RPMI8226 (cell line): ENCODE results near the gene SLC22A3.
"Not testable (repeated sequence)": the region's sequence is repeated elsewhere in the genome, so short reads cannot be mapped to it uniquely, and the experiment has no call there.

Experiments used
- DNase-seq: peaks from one replicate; pipeline ENCODE4 v3.0.0-alpha.2; 2015

Gene SLC22A3

DNA sequence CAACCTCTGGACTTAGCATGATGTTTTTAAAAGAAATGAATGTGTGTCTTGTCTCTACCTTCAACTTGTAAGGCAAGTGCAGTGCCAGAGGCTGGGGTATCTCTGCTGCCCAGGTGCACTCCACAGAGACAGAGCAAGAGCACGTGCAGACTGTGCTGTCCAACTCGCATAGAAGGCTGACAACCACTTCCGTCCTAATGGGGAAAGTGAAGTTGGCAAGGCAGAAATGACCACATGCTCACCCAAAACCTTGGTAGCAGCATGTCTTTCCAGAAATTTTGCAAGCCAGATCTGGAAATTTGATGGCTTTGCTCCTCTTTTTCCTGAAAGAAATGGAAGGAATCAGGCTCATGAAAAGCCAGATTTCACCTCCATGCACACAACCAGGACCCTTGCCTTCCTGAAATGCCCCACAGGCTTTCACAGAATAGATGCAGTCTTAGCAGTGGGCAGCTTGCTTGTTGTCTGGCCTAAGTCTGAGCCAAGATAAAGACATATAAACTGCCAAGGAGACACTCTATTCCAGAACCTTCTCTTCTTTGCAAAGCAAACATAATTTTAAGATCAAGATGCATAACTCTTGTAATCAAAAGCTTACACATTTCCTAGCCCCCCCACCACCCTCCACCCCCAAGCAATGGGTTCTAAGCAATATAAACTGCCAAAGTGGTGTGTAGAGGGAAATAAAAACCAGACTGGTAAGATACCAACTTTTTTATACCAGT, 26.8 kb downstream of the SLC22A3 start:
- no peak for DNase-seq

DNA sequence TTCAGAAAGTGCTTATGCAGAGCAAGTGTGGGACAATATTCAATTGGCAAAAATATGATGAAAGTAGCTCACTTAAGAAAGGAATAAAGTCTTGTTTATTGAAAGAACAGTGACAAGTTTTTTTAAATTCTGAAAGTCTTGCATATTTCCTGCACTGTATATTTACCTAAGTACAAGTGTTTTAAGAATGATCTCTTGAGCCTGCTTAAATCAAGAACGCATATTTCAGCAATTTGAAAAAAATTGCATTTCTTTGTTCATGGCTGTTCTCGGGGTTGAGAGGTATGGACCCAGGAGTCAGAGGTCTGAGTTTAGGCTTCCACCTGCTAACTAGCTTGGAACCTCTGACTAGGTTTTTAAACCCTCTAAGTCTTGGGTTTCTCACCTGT, 27.4 kb downstream of the SLC22A3 start:
- DNase-seq = no peak

DNA sequence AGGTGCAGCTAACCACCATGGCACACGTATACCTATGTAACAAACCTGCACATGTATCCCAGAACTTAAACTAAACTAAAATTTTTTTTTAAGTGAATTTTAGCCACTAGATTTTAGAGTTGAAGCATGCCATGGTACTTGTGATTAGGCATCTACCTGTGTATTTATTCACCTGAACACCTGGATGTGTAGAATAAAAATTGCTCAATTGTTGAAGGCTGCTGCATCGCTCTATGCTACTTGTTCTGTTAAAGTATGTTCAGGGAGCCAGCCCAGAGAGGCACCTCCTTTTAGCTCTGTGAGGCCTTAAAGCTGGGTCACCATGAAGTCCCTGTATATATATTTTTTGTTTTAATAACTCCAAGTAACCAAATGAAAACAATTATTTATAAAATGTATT, 28.3 kb downstream of the SLC22A3 start:
- no peak for DNase-seq

DNA sequence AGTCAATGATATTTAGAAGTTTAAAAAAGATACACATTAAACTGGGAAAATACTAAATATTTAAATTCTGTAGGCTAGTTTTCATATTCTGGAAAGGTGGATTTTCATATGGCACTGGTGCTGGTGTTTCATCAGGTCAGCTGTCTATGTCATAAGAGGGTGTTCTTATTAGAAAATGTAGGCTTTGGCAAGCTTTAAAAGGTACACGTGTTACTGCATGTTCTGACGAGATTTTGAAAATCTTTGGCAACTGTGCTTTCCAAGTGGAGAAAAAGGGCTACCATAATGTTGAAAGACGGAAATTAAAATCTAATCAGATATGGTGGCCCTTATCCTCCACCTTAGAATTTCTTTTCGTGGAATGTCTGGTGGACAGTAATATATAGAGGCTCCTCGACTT, 30.0 kb downstream of the SLC22A3 start:
- no peak for DNase-seq

DNA sequence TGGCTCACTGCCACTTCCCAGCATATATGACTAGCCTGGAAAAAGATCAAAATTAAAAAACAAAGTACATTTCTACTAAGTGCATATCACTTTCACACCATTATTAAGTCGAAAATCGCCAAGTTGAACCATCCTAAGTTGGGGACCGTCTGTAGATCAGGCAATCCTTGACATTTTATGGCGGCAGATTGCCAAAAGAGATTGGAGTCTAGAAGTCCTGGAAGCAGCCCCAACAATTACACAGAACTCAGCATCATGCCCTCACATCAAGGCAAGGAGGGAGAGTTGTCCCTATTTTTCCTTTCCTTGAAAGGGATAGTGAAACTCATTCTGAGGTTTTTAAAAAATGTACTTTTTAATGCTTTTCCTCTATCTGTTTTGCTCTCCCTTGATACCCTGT, 30.7 kb downstream of the SLC22A3 start:
- DNase-seq = no peak

DNA sequence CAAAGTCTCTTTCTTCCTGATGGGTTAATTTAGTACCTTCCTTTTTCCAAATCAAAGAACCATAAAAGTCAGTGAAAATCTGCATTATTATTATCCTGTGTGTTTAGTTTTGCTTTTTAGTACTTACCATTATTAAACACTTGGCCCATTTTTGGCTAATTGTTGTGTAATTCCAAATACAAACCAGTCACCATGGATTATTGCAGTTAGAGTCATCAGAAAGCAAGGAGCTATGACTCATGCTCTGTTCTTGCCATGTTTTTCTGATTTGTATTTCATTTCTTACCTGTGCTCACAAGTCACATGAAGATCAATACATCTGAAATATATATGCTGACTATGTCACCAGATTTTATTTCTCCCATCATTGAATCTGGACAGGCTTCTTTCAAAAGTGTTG, 31.3 kb downstream of the SLC22A3 start:
- DNase-seq = no peak

DNA sequence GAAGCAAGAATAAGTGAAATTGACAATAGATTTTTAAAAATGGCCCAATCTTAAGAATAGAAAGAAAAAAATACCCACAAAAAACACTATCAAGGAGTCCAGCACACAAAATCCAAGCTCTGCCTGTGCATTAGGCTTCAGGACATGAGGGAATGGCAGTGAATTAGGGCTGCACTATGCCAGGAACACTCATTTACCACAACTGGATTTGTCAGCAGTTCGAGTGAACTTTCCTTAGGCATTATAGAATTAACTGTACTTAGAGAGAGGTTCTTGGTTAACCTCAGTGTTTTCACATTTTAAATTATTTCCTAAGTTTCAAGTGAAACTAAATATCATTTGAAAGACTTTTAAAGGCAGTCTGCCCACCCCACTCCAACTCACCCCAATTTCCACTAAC, 34.8 kb downstream of the SLC22A3 start:
- no peak for DNase-seq

DNA sequence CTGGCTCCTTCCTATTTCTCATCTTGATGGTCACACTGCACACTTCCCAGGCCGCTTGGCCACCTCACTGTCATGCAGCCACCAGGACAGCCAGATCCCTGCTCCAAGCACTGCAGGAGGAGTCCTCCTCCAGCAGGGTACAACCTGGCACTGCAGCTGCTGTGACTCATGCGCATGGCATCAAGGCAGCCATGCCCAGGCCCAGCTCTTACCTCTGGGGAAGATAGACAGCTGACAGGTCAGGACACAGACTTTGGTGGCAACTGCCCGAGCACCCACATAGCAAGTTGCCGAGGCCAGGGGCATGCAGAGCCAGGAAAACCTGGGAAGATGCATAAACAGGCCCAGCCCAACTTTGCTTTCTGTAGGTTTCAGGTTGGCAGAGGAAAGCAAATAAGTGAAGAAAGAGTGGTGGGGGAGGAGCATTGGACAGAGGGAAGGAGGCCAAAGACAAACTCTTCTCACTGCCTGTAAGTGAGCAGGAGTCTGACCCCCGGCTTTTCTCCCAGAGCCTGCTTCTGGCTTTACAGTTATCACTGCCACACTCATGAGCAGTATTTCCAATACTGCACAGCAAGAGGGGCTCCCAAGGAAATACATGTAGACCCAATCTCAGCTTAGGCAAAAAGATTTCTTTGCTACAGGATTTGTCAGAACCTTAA, 38.8 kb downstream of the SLC22A3 start:
- no peak for DNase-seq

DNA sequence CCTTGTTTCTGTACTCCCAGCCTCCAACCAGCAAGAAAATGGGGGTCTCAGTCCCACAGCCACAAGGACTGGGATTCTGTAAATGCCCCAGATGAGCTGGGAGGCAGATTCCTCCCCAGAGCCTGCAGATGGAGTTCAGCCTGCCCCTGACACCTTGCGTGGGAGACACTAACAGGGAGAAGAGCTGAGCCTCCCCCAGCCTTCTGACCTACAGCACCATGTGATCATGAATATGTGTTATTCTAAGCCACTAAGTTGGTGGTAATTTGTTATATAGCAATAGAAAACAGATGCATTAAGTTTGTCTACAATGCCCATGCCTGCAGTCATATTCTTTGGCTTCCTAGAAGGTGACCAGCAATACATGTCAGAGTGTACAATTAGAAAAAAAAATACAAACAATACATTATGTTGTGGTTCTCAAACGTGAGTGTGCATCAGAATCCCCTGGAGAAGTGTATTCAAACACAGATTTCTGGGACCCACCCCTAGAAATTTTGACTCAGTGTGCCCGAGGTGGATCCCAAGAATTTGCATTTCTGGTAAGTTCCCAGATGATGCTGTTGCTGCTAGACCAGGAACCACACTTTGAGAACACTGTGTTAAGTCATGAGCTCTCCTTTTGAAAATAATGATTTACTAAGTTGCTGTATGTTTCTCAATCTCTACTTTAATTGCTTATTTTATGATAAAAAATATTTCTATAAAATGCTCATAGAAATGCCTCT, 39.9 kb downstream of the SLC22A3 start:
- no peak for DNase-seq

DNA sequence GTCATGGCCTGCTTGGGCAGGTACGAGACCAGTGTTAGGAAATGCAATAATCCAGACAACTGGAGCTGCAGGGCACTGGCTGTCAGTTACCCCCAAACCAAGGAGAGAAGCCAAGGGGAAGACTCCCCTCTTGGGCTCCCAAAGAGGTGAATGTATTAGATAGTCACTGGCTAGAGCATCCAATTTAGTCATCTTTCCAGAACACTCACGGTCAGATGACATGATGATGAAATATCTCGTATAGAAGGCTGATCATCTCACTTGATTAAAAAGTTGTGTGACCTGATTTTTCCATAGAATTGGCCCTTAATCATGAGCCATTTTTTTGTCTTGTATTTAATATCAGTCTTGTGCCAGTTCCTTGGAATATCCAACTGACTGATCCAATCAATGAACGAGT, 40.7 kb downstream of the SLC22A3 start:
- no peak for DNase-seq

DNA sequence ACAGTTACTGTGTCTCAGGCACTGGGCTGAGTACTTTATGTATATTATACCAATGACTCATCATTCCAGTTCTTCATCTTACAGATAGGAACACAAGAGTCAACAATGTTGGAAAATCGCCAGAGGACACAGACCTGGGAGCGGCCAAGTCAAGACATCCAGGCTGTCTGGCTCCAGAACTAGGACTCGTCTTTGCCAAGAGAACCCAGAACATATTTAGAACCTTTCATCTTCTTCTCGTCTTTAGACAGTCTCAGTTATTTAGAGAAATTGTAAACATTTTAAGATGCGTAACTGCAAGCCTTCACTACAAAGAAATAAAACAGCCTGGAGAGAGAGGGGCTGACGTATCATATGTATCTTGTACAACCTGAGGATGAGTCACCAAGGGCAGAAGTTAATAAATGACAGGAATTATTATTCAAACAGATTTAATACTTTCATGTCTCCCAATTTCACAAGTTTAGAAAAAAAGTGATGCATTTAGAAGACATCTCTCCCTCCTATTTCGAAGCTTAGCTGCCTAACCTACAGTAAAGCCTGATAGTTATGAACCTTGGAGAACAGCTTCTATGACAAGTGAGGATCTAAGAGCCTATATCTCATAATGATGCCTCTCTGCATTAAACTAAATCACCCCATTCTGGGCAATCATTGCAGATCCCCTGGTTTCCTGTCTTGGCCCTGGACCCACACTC, 43.4 kb downstream of the SLC22A3 start:
- DNase-seq = no peak

DNA sequence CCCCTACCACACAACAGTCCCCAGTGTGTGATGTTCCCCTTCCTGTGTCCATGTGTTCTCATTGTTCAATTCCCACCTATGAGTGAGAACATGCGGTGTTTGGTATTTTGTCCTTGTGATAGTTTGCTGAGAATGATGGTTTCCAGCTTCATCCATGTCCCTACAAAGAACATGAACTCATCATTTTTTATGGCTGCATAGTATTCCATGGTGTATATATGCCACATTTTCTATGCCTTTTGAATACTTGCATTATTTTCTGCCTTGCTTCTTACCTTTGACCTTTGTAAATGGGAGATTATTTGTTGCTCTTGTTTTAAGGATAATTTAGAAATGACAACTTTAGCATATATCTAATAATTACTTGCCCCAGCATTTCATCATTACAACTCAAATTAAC, 45.3 kb downstream of the SLC22A3 start:
- not testable (repeated sequence) for DNase-seq

DNA sequence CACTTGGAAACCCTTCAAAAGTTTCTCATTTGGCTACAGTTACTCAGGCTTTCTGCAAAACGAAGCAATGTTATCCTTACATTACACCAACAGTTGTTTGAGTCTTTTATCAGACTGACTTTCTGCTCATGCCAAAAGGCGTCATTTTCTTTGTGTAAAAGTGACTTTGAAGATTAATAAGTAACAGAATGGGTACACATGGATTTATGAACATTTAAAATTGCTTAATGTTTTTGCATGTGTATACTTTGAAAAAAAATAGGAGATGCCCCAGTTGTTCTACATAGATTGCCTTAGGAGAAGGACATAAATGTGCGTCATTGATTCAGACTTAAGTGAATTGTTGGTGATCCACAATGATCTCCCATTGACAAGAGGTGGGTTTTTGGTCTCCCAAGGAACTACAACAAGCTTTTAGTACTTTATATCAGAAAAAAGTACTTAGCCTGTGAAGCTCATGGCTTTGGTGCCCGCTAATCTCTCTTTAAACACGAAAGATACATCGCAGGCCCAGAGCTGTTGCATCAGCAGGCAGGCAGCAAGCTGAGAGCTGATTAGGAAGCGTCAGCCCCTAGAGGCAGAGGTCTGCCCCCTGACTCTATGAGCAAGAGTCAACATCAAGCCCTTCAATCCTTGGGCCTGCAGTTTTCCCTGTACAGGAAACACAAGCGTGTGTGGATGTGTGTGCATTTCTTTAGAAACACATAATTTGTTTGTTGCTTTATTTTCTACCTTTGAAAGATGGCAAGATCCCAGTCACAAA, 45.9 kb downstream of the SLC22A3 start:
- no peak for DNase-seq

DNA sequence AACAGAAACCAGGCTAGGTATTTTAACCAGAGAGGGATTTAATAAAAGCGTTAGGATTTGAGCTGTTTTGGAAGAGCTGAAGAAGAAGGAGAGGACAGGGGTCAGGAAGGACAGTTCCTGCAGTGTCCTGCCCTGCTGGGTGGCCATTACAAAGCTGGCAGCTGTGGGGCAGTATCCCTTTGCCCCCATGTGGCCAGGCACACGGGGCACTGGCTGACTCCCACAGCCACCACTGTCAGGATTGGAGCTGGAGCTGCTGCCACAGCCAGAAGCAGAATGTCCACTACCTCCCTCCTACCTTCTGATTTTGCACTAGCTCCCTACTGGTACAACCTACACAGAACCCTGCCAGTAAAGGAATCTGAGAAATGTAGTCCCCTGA, 46.5 kb downstream of the SLC22A3 start:
- DNase-seq = no peak

DNA sequence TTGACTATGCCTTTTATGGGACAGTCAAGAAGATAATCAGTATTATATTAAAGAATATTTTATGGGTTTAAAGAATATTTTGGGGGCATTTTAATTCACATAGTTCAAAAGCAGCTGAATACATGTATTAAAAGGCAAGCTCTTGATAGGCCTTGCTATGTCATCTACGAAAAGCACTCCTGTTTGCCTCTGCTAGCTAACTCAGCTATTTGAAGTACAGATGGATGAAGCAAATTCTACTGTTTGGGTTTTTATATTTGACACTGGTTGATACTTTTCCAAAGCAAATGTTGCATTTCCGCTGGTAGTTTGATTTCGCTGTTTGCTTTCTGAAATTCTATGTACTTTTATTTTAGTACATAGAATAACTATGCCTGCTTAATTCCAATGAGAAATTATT, 47.0 kb downstream of the SLC22A3 start:
- DNase-seq = no peak

DNA sequence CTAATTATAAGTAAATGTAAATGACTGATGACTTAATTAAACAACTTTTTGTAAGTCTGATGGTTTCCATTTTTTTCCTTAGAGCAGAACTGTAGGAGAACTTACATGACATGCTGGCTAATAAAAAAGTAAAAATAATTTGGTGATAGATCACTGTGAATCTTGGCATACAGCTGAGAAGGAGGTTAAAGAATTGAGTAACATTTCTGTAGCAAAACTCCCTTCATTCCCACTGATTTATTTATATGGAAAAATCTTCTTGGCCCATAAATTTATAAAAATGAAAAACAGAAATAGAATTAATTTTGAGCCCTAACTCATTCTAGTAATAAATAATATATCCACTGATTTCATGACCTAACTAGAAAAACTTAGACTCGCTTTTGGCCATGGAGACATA, 48.1 kb downstream of the SLC22A3 start:
- no peak for DNase-seq

DNA sequence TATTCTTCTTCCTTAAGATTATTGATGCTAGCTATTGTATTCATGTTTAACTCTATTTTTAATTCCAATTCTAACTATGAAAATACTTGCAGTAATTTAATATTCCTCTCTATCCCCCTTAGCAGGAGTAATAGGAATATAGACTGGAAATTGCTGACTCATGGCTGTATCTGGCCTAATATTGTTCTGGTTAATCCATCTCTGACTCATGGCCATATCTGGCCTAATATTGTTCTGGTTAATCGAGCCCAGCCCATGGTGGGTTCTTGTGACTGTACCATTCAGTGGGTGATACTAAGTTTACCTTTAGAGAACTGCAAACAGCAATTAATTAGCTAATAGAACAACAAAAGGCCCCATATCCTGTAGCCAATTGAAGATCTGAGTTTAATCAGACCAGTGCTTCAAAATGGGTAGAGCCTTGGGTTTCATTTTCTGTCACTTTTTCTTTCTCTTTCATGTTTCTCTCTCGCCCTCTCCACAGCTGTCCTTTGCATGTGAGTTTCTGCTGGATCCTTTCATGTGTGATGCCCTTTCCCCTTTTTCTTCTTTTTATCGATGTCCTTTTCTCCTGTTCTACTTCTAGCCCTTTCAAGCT, 50.6 kb downstream of the SLC22A3 start:
- no peak for DNase-seq

DNA sequence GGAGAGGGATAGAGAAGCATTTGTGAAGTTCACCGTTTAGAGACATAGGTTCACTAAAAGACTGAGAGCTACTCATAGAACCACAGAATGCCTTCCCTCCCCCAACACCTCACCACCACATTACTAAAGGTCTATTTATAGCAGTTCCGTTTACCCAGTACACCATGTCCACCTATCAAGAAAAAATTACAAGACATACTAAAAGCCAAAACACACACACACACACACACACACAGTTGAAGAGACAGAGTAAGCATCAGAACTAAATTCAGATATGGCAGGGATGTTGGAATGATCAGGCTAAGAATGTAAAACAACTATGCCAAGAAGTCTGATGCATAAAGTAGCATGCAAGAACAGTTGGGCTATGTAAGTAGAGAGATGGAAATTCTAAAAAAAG, 52.3 kb downstream of the SLC22A3 start:
- no peak for DNase-seq

DNA sequence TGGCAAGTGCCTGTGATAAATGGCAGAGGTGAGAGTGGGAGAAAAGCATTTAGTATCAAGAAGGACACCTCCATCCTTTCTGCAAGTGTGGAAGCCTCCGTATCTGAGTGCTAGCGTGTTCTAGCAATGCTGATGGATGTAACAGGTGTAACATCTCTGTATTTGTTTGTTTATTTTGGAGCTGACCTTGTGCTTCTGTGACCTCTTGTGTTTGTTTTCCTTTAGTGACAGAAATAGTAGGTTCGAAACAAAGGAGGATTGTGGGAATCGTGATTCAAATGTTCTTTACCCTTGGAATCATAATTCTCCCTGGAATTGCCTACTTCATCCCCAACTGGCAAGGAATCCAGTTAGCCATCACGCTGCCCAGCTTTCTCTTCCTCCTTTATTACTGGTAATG, 60.4 kb downstream of the SLC22A3 start:
- DNase-seq = no peak

DNA sequence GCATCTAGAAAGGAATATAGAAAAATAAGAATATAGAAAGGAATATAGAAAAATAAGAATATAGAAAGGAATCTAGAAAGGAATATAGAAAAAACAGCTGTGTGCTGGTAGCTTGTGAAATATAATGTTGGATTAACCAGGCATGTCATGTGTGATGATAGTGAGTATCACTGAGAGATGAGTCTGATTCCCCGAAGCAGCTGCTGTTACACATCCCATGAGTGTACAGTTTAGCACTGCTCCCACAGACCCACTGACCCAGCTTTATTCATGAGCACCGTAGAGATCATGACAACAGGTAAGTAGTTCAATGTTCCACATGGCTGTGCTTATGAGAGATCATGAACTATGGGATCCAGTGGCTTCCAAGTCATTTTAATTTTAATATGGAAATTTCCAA, 64.8 kb downstream of the SLC22A3 start:
- DNase-seq = no peak

DNA sequence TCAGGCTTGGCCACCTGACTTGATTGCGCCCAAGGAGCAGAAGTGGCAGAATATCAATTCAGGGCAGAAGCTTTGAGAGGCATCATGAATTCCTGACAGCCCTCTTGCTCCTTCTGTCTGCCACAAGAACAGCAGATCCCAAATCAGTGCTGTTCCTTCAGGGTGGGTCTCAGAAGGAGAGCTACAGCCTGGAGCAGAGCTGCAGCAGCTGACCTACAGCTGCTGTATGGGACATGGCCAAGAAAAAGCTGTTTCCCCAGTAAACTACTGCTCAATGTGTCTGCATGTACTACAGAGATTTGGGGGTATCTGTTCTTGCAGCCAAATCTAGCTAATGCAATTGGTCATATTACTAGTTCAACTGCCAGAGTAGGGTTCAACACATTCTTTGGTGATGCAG, 69.0 kb downstream of the SLC22A3 start:
- no peak for DNase-seq

DNA sequence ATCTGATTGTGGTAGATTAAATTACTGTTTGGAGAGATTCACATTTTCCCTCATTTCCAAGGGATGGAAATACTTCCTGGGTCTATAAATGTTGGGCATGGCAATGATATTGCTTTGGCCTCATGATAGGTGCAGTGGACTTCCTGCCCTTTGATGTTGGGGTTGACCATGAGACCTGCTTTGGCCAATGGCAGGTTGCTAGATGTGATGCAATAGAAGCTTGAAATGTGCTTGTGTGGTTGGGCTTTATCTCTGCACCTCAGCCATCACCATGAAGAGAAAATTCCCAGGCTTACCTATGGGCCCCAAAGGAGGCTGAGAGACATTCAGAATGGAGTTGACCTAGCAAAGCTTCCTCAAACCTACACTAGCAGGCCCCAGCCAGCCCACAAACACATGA, 69.4 kb downstream of the SLC22A3 start:
- DNase-seq = no peak

DNA sequence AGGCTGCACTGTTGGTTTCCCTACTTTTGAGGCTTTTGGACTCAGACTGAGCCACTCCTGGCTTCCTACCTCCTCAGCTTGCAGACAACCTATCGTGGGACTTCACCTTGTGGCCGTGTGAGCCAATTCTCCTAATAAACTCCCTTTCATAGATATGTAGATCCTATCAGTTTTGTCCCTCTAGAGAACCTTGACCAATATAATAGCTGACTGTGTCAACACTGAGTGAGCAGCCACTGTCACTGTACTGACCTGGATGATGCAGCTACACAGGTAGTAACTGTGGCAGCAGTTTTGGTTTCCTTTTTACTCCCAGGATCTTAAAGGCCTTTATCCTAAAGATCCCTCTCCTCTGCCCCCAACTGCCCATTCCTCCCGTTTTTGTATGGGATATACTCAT, 70.2 kb downstream of the SLC22A3 start:
- no peak for DNase-seq
